GM23338 (cell line): ENCODE data around the gene ARRDC4. TPM values are rescaled to one million over a fixed set of nuclear protein-coding genes. Genes with fewer than 3 reads are reported as not detected.

Experiments used
- ATAC-seq: fragments of 200-7000 bp; cut with Tn5 transposase; 3 replicates; pipeline ENCODE4 v1.9.1; 2020
- DNase-seq: peaks from one replicate; pipeline ENCODE4 v3.0.0-alpha.2; 2015; ENCODE audit warnings: low spot score
- H2AFZ ChIP-seq: fragments of 200-600 bp; sonication (generic); 2 replicates; pipeline ENCODE4 v1.8.0; 2016; ENCODE audit warnings: antibody characterized with exemption, mild to moderate bottlenecking, moderate library complexity
- H3F3A ChIP-seq: fragments of 200-600 bp; sonication (generic); replicated peaks from 2 replicates; pipeline ENCODE4 v1.8.0; 2017; ENCODE audit warnings: antibody characterized with exemption, mixed run types, low read depth
- H3K27ac ChIP-seq: fragments of 200-600 bp; sonication (generic); 2 replicates; pipeline ENCODE4 v1.6.1; 2016; ENCODE audit warnings: low read depth
- H3K27me3 ChIP-seq: fragments of 200-600 bp; sonication (generic); 2 replicates; pipeline ENCODE4 v1.8.0; 2016; ENCODE audit warnings: mild to moderate bottlenecking, mixed run types, moderate library complexity; ENCODE audit not compliant: insufficient read depth
- H3K36me3 ChIP-seq: fragments of 200-600 bp; sonication (generic); 2 replicates; pipeline ENCODE4 v1.8.0; 2016; ENCODE audit warnings: mild to moderate bottlenecking; ENCODE audit not compliant: insufficient read depth
- H3K4me1 ChIP-seq: fragments of 200-600 bp; sonication (generic); 2 replicates; pipeline ENCODE4 v1.8.0; 2016; ENCODE audit warnings: mild to moderate bottlenecking, moderate library complexity; ENCODE audit not compliant: insufficient read depth
- H3K4me2 ChIP-seq: fragments of 200-600 bp; sonication (generic); 2 replicates; pipeline ENCODE4 v1.7.1; 2017; ENCODE audit warnings: mixed run types
- H3K4me3 ChIP-seq: fragments of 200-600 bp; sonication (generic); 2 replicates; pipeline ENCODE4 v1.6.1; 2016; ENCODE audit warnings: mixed run types
- H3K79me2 ChIP-seq: fragments of 200-600 bp; sonication (generic); replicated peaks from 2 replicates; pipeline ENCODE4 v1.8.0; 2017; ENCODE audit warnings: mild to moderate bottlenecking; ENCODE audit not compliant: insufficient read depth
- H3K9me2 ChIP-seq: fragments of 200-600 bp; sonication (generic); 2 replicates; pipeline ENCODE4 v1.8.0; 2017; ENCODE audit not compliant: insufficient read depth
- H4K20me1 ChIP-seq: fragments of 200-600 bp; sonication (generic); replicated peaks from 2 replicates; pipeline ENCODE4 v1.8.0; 2017; ENCODE audit warnings: mild to moderate bottlenecking; ENCODE audit not compliant: insufficient read depth
- H3K27ac Mint-ChIP-seq: 2 replicates; pipeline ENCODE4 v1.8.0; 2020; ENCODE audit warnings: inconsistent platforms, mild to moderate bottlenecking, moderate library complexity, mixed read lengths
- H3K27me3 Mint-ChIP-seq: 3 replicates; pipeline ENCODE4 v1.8.0; 2022; ENCODE audit warnings: low read depth, mild to moderate bottlenecking, moderate library complexity, mixed read lengths, inconsistent platforms; ENCODE audit not compliant: insufficient read depth, poor library complexity
- H3K36me3 Mint-ChIP-seq: 3 replicates; pipeline ENCODE4 v1.8.0; 2021; ENCODE audit warnings: low read depth, mild to moderate bottlenecking, inconsistent platforms, moderate library complexity, mixed read lengths
- H3K4me1 Mint-ChIP-seq: 3 replicates; pipeline ENCODE4 v1.8.0; 2020; ENCODE audit warnings: mild to moderate bottlenecking, inconsistent platforms, mixed read lengths
- H3K4me3 Mint-ChIP-seq: 3 replicates; pipeline ENCODE4 v1.8.0; 2021; ENCODE audit warnings: moderate library complexity, mild to moderate bottlenecking, inconsistent platforms, mixed read lengths
- H3K9me3 Mint-ChIP-seq: 3 replicates; pipeline ENCODE4 v1.8.0; 2020; ENCODE audit warnings: moderate library complexity, mild to moderate bottlenecking, inconsistent platforms, mixed read lengths
- CREB1 ChIP-seq: fragments of 250-450 bp; sonication (Bioruptor Pico); IDR thresholded peaks from 2 replicates; pipeline ENCODE4 v1.5.0; 2020; ENCODE audit warnings: low read depth, mild to moderate bottlenecking, moderate library complexity
- CTCF ChIP-seq, 2 experiments: fragments of 200-600 bp in 1 of 2; sonication (generic) in 1 of 2; conservative IDR thresholded peaks; 2 replicates each; pipeline versions ENCODE4 v1.5.1 to v1.6.1; 2016 to 2017; ENCODE audit warnings: antibody characterized with exemption in 2 of 2, low read depth in 2 of 2, mild to moderate bottlenecking in 2 of 2, moderate library complexity in 1 of 2
- ETS1 ChIP-seq: IDR thresholded peaks from 2 replicates; pipeline ENCODE4 v1.6.1; 2016; ENCODE audit warnings: antibody characterized with exemption
- EZH2 ChIP-seq: fragments of 200-600 bp; sonication (generic); IDR thresholded peaks from one replicate; pipeline ENCODE4 v1.8.0; 2017; ENCODE audit warnings: antibody characterized with exemption, mild to moderate bottlenecking, low read depth; ENCODE audit not compliant: unreplicated experiment
- EZH2phosphoT487 ChIP-seq: fragments of 200-600 bp; sonication (generic); IDR thresholded peaks from one replicate; pipeline ENCODE4 v1.8.1; 2018; ENCODE audit warnings: antibody characterized with exemption; ENCODE audit not compliant: unreplicated experiment
- JUNB ChIP-seq: IDR thresholded peaks from one replicate; pipeline ENCODE4 v1.6.1; 2016; ENCODE audit warnings: antibody characterized with exemption; ENCODE audit not compliant: unreplicated experiment
- NANOG ChIP-seq: IDR thresholded peaks from 2 replicates; pipeline ENCODE4 v1.6.1; 2016; ENCODE audit warnings: antibody characterized with exemption, borderline replicate concordance
- POLR2AphosphoS5 ChIP-seq: IDR thresholded peaks from 2 replicates; pipeline ENCODE4 v1.6.1; 2016; ENCODE audit warnings: antibody characterized with exemption, low read depth
- REST ChIP-seq: IDR thresholded peaks from one replicate; pipeline ENCODE4 v1.6.1; 2018; ENCODE audit warnings: antibody characterized with exemption; ENCODE audit not compliant: unreplicated experiment
- STAT1 ChIP-seq: IDR thresholded peaks from one replicate; pipeline ENCODE4 v1.6.1; 2016; ENCODE audit warnings: antibody characterized with exemption; ENCODE audit not compliant: unreplicated experiment
- ZNF114 ChIP-seq: fragments of 250-450 bp; sonication (Bioruptor Pico); IDR thresholded peaks from 2 replicates; pipeline ENCODE4 v1.5.0; 2020; ENCODE audit warnings: mild to moderate bottlenecking, moderate library complexity
- polyA plus RNA-seq: library from polyadenylated mRNA; unstranded; fragments of >200 nt; fragmentation: Nextera tagmentation; extraction: Ambion mirVana; gene quantifications from 2 replicates; pipeline ENCODE4 v1.2.1, GENCODE V29; 2016
- total RNA-seq: library from RNA; depleted of rRNA; stranded (reverse); fragments of >200 nt; shearing (Covaris generic); gene quantifications from 2 replicates; pipeline ENCODE4 v1.2.3, GENCODE V29; 2014

The ARRDC4 gene
- total and polyA plus RNA-seq, 2 experiments from 2014 or later, result 2.0 to 6.9 TPM

- TF ChIP-seq NANOG (no peak), JUNB (no peak), EZH2 (no peak)
Measured at GRCh38 chr15:97995192-97995591, 34.7 kb downstream of the ARRDC4 start (continued).

GRCh38 chr15:97995881-97996603 lies 35.5 kb downstream of the ARRDC4 start:
- Histone ChIP-seq H3K9me2 (0 out of 2 replicates have a peak, but pooled peaks cover 9% of the 10 kb centered on the region), H3K79me2 (no peaks in the 10 kb centered on the region), H3K27me3 (no peaks in the 10 kb centered on the region), H3K27ac (no peak overlapping the region), H2AFZ (no peak overlapping the region), H3K4me3 (no peak overlapping the region), H3F3A (no peaks in the 10 kb centered on the region), H3K4me2 (no peak overlapping the region), H3K36me3 (no peaks in the 10 kb centered on the region), H4K20me1 (no peaks in the 10 kb centered on the region), H3K4me1 (no peaks in the 10 kb centered on the region)
- Mint-ChIP-seq H3K4me3 (no peak overlapping the region), H3K36me3 (no peaks in the 10 kb centered on the region), H3K9me3 (peaks cover 3% of the 10 kb centered on the region; the same call in 2 of the 3 replicates), H3K27me3 (peaks cover 4% of the 10 kb centered on the region), H3K4me1 (peaks cover 5% of the 10 kb centered on the region; the same call in 2 of the 3 replicates), H3K27ac (no peak overlapping the region)
- DNase-seq (peak; percentile 61), ATAC-seq (peak; percentile 63)
- TF ChIP-seq CTCF (conservative IDR thresholded peaks at IDR 0.05; ENCODE audit: low read depth in 2 of 2) (peak; percentile 48 to 58), CREB1 (CRISPR knock-in tag) (no peak)

- no peak overlapping the region for H3K27ac ChIP-seq
- peaks cover 5% of the 10 kb centered on the region; the same call in 2 of the 3 replicates for H3K4me1 Mint-ChIP-seq
- H3F3A ChIP-seq, result 0 out of 2 replicates have a peak, but pooled peaks cover 6% of the 10 kb centered on the region
- H3K27ac Mint-ChIP-seq, result no peak overlapping the region
- H3K27me3 Mint-ChIP-seq, result peaks cover 4% of the 10 kb centered on the region
- no peak for ATAC-seq
- H3K36me3 ChIP-seq, result no peaks in the 10 kb centered on the region; the same call in 1 of the 2 replicates
- no peak overlapping the region for H3K4me3 Mint-ChIP-seq
- no peaks in the 10 kb centered on the region for H4K20me1 ChIP-seq
- no peaks in the 10 kb centered on the region for H3K9me3 Mint-ChIP-seq
- no peak overlapping the region for H3K4me3 ChIP-seq
- 0 out of 2 replicates have a peak, but pooled peaks cover 4% of the 10 kb centered on the region for H3K9me2 ChIP-seq
- H2AFZ ChIP-seq, result no peak overlapping the region
- H3K79me2 ChIP-seq, result no peaks in the 10 kb centered on the region
- no peak for DNase-seq
- H3K27me3 ChIP-seq, result no peaks in the 10 kb centered on the region
- no peak overlapping the region for H3K4me2 ChIP-seq
- no peaks in the 10 kb centered on the region for H3K4me1 ChIP-seq
- H3K36me3 Mint-ChIP-seq, result no peaks in the 10 kb centered on the region
- TF ChIP-seq ZNF114 (CRISPR knock-in tag) (no peak), POLR2AphosphoS5 (no peak), ETS1 (no peak), EZH2phosphoT487 (no peak), REST (no peak), EZH2 (no peak), STAT1 (no peak)
Measured at GRCh38 chr15:97998307-97999071, 38.0 kb downstream of the ARRDC4 start.
